Activated T-cell treated with anti-CD3 and anti-CD28 coated beads, Interleukin-2, amount 50 U/mL, for 1 hour (primary cell): ENCODE results near the gene PREPL.
"Not testable (repeated sequence)": the region's sequence is repeated elsewhere in the genome, so short reads cannot be mapped to it uniquely, and the experiment has no call there.

Source experiments
- DNase-seq: peaks from one replicate; pipeline ENCODE4 v3.0.0-alpha.2; 2020

PREPL gene

DNA sequence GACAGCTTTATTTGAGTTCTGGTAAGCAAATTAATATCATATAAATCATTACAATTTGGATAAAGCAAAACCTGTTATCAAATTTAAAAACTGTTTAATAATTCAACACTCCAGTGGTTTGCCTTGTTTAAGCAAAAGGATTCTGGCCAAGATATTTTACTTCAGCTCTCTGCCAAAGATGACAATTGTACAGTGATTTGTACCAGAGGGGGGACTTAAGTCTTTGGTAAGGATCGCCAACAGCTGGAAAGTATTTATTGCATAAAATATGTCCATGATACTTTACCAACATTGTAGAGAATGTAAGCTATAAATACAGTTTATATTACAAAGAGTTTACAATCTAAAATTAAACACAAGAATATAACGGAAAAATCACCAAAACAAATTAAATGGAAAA lies 13.8 kb downstream of the PREPL start:
- DNase-seq = no peak

DNA sequence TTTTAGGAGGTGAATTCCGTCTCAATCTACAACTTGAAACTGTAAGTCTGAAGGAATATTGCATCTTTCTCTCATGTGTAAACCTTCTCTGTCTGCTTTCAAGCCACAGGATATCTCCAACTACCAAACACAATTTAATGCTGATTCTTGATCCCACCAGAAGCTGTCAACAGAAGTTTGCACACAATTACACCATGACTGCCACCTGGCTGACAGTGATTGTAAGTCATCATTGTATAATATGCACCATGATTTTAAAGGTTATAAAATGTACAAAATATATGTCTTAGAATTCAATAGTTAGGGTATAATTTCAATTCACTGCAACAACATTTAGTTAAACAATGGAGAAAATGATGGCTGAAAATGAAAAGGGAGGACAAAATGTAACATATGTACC lies 18.4 kb downstream of the PREPL start:
- DNase-seq = no peak

DNA sequence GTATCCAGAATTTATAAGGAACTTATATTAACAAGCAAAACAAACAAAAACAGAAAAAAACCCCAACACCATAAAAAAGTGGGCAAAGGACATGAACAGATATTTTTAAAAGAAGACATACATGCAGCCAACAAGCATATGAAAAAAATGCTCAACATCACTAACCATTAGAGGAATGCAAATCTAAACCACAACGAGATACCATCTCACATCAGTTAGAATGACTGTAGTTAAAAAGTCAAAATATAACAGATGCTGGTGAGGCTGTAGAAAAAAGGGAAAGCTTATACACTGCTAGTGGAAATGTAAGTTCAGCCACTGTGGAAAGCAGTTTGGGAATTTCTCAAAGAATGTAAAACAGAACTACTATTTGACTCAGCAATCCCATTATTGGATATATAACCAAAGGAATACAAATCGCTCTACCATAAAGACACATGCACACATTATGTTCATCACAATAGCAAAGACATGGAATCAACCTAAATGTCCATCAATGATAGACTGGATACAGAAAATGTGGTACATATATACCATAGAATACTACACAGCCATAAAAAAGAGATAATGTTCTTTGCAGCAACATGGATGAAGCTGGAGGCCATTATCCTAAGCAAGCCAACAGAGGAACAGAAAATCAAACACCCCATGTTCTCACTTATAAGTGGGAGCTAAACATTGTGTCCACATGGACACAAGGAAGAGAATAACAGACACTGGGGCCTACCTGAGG lies 25.3 kb downstream of the PREPL start:
- DNase-seq = no peak

DNA sequence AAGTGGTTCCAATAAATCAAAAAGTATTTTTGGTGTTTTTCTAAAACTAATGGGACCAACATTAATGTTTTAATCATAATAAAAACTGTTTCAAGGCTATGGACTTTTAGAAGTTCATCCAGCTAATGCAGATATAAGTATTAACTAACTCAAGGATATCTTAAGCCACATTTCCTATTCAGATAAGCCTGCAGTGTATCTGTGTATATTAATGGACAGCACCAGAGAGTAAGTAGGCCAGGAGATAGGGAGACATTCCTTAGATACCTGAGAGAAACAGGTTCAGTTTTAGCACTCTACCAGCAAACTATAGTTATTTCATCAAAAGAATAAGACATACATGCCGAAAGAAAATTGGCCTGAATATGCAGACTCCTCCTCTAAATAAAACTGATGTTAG lies 27.3 kb downstream of the PREPL start:
- DNase-seq = no peak

DNA sequence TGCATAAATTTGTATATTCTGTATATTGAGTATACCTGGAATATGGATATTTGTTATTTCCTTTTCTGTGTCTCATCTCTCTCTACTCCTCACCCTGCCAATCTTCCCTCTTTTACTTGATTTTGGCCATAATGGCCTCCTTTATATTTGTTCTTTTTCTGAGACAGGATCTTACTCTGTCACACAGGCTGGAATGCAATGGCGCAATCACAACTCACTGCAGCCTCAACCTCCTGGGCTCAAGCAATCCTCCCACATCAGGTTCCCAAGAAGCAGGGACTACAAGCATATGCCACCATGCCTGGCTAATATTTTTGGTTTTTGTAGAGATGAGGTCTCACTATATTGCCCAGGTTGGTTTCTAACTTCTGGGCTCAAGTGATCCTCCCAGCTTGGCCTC lies 30.5 kb downstream of the PREPL start:
- no peak for DNase-seq

DNA sequence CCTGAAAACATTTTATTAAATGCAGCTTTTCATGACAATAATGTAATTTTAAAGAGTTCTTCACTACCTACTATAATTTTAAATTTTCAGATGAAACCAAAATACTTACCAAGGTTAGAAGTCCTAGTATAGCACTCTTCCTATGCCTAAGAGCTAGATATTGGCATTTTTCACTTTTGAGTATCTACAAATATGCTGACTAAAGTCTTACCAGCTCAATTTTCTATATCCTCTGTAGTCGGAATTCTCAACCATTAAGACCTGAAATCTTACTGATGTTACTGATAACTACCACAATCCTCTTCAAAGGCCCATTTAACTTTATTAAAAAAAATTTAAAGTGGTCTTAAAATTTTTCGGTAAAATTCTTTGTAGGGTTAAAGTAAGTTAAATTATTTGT lies 32.0 kb downstream of the PREPL start:
- no peak for DNase-seq

DNA sequence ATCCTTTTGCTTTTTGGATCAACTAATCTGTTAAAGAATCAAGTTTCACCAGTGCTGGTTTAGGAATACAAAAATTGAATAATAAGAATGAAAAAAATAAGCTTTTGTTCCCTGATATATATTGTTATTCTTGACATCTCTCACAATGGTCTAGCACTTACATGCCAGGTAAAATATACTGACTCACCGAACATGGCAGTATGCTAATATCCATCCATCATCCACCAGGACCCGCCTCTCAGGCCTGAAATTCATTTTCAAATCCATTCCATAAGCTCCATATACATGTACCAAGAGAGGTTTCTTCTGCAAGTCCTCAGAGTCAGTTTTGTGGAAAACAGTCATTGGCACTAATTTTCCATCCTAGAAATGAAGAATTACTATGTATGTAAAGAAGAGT lies 32.5 kb downstream of the PREPL start:
- no peak for DNase-seq

DNA sequence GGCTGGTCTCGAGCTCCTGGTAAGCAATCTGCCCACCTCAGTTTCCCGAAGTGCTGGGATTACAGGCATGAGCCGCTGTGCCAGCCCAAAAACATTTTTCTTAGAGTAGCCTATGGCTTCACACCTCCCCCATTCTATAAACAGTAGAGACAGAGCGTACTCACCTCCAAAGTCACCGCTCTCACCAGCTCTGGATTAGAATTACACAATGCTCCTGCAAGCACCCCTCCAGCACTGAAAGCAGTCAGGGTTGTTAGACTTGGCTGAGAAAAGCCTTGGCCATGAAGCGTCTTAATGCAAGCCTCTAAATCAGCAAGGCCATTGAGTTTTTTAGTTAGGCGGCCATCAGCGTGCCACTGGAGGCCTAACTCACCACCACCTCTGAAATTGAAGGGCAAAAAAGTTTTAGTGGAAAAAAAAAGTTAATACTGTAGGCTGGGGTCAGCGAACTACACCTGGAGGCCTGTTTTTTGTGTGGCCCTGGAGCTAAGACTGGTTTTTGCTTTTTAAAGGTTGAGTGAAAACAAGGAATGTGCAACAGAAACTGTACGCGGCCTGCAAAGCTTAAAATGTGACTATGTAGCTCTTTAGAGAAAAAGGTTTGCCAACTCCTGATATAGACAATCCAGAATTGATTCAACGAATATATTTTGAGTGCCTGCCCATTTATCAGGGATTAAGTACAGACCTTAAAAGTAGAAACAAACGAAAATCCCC lies 34.6 kb downstream of the PREPL start:
- no peak for DNase-seq

DNA sequence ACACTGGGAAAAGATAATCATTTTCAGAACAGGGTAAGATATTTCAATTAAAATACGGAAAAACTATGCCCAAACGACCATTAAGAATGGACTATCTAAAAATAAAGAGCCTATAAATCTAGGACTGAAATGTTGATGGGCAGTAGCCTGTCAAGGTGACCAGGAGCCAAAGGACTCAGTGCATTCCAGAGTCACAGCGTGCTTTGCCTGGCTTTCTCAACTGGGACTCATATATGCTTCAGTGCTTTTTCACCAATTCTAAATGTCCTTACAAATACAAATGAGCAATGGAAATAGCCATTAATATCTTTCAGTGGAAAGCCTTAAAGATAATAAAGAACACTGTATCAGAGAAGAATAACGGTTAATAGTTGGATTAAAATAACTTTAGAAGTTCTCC lies 35.4 kb downstream of the PREPL start:
- DNase-seq = no peak

DNA sequence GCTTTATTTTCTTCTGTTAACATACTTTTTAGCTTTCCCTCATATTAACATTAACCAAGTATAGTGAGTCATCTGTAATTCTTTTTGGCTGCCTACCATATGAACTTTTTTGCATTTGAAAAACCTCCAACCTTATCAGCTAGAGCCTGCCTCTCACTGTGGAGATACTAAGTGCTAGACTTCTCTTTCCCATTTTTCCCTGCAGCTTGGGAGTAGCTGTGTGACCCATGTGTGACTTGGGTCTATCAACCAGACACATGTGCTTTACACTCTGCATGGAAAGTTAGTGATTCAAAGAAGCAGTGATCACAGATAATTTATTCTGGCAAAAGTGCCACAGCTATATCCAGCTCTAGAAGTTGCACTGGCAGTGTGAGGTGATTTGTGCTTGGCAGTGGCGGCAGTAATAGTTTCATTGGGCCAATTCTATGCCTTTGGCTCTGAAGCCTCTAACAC lies 36.3 kb downstream of the PREPL start:
- DNase-seq = no peak

DNA sequence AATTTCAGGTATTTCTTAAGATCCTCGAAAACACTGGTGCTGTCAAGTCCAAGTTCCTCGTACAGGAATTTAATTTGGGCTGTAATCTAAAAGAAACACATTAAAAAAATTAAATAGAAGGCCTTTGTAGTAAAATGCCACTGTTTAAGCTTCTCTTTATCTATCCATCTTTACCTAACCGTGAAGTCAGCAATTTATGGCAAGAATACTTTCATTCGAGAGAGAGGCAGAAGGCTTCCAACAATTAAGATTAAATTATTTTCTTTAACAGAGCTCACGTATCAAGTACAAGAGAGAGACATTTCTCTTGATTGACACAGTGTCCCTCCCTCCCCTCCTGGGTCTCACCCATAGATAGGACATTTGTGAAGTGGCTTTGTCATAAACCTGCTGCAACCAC lies 39.9 kb downstream of the PREPL start:
- no peak for DNase-seq

DNA sequence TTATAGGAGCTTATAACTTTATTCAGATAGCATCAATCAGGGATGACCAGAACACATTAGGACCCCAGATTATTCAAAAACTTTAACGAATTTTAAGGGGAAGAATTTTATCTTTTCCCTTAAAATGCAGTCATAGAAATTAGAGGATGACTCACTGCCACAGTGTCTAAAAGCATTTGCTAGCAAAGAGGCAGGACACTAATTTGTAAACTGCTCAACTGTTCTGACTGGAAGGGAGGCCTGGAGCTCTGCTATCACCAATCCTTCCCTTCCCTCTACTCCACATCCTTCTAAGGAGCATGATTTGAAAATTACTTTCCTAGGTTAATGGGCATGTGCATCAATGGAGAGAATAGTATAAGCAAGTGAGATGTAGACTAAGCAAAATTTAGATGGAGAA lies 40.5 kb downstream of the PREPL start:
- DNase-seq = no peak

DNA sequence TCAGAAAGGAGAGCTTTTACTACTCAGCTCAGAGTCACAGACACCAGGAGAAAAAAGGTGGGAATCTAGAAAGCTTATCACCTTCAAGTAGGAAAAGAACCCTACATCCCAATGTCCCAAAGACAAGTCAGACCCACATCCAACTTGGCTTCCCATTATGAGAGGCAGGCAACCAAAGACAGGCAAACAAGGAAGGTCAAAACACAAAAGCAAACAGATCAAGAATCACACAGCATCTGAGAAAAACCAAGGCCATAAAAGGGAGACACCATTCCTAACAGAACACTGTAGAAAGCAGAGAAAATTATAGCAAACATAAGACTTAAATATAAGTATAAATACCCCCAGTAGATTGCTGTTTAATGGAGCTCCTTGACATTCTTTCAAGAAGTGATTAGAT lies 45.3 kb downstream of the PREPL start:
- no peak for DNase-seq

DNA sequence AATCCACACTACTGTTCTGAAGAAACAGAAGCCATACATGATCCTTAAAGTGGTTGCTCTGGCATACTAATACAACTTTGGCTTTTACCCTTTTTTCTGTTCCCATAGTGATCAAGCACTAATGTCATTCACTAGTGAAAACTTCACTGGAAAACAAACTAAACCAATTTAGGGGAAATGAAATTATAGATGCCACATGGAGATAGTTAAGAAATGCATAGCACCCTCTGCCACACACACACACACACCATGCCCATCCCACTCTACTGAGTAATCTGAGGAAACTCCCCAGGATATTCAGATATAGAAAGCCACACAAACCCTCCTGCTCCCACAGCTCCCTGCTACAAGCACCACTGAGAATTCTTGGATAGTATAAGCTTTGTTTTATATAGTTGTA lies 46.9 kb downstream of the PREPL start:
- DNase-seq = no peak

DNA sequence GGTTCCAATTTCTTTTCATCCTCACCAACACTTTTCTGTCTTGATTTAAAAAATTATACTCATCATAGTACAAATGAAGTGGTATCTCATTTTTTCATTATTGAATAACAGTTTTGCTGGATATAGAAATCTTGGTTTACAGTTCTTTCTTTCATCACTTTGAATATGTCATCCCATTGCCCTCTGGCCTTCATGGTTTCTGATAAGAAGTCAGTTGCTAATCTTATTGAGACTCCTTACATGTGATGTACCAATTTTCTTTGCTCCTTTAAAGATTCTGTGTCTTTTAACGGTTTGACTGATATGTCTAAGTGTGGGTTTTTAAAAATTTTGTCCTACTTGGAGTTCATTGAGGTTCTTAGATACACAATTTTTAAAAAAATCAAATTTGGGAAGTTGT lies 51.0 kb downstream of the PREPL start:
- DNase-seq = no peak

DNA sequence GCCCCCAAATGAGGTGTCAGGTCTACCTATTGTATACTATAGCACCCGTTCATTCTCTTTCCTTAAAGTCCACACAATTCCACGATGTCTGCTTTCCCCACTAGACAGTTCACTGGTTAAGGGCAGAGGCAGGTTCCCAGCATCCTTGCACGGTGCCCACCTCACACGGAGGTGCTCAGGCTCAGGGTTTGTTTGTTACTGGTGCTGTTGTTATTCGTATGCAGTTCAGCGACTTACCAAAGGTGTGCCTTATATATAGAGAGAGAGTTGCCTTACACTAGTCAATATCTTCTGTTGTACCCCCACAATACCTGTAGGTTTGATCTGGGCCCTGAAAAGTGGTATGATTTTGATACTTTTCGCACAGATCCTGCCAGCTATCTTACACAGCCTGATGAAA lies 55.4 kb downstream of the PREPL start:
- DNase-seq = no peak

DNA sequence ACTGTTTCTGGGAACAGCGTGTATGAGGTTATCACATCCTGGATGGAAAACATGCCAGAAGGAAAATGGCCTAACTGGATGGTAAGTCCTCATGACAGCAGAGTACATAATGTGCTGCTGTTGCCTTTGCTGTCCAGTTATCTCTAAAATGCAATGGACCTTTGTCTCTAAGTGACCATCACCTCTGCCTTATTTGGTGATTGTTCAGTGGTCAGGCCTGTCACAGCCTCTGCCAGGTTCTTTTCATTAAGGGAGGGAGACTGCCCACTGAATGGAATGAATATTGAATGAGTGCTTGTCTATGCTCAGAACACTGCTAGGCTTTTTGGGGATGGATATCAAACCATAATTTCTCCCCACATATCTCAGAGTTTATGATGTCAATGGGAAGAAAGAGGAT lies 57.0 kb downstream of the PREPL start:
- no peak for DNase-seq

DNA sequence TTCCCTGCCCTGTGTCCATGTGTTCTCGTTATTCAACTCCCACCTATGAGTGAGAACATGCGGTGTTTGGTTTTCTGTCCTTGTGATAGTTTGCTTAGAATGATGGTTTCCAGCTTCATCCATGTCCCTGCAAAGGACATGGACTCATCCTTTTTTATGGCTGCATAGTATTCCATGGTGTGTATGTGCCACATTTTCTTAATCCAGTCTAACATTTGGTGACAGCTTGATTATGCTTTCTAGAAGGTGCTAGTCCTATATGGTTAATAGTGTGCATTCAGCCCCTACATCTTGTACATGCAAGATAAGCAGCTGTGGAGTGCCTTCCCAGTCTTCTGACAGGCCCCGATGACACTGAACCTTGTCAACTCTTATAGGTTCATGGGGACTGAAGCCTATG lies 57.5 kb downstream of the PREPL start:
- DNase-seq = not testable (repeated sequence)

DNA sequence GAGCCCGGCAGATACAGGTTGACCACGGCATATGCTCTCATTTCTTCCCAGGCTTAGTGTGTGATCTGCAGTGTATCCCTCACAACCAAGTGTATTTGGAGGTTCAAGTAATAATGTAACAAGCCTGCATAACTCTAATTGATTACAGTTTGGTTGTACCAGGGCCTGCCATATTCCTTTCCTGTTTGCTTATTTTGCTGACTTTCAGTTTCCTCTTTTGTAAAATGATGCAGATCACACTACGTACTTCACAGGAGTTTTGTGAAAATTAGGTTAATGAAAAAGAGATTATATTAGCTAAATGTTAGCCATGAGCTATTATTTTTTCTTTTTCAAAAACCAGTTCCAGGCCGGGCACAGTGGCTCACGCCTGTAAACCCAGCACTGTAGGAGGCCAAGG lies 60.2 kb downstream of the PREPL start:
- DNase-seq = no peak

DNA sequence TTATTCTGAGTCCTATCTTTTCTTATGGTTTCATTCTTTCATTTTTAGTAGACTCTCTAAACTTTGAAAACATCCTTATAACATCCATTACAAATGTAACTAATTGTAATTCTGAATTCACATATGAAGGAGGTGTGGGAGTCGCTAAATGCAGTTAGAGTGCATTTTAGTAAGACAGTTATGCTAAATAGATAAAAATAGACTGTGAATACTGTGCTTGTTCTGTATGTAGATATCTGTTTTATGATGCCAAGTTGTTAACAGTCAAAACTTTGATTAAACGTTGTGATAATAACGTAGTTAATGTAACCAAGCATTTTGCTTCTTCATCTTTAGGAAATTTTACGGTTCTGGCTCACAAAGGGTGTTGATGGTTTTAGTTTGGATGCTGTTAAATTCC lies 61.7 kb downstream of the PREPL start:
- no peak for DNase-seq

DNA sequence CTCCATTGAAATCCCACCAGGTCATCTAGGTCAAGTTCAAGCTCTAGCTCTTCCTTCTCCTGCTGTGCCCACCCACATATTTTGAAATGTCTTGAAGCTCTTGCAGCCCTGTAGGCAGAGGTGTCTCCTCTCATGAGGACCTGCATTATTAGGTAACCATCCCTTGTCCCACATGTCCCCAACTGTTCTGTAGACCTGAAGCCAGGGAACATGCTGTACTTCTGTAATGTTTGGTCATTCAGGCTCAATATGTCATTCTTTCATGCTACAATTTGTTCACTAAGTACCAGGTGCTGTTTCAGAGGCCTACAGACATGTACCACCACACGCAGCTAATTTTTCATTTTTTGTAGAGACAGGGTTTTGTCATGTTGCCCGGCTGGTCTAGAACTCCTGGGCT lies 63.9 kb downstream of the PREPL start:
- no peak for DNase-seq

DNA sequence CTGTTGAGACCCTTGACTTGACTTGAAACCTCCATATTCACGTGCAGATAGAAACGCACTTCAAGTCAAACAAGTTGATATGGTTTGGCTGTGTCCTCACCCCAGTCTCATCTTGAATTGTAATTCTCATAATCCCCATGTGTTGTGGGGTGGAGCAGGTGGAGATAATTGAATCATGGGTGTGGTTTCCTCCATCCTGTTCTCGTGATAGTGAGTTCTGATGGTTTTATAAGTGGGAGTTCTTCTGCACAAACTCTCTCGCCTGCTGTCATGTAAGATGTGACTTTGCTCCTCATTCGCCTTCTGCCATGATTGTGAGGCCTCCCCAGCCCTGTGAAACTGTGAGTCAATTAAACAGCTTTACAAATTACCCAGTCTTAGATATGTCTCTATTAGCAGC lies 64.6 kb downstream of the PREPL start:
- no peak for DNase-seq

DNA sequence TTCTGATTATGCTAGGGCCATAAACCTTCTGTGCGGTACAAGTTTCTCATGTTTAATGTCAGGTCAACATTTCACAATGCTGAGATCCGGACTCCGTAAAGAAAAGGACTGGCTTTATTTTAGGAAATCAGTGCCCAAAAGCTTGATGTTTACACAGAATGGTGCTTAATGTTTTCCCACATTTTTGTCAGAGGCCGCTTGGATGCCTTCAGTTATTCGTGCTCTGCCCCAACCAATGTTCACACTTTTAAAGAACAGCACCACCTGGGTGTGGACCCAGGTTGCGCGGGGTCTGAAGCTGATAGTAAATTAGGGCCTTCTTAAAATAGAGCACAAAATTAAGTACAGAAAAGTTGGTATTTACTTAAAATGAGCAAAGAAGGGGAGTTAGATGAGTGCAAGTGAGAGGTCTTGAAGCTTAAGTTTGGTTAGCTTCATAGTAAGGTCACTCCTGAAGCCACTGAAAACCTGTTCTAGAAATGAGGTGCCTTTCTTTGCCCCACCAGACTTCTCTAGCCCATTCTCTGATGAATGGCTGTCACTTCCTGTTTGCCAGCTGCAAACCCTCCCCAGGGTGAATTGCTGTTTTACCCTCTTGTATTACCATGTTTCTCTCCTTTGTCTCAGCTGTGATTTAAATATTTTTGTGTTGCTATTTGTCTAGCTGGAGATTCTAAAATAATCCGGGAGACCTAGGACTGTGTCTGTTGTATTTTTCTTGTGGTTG lies 65.5 kb downstream of the PREPL start:
- DNase-seq = no peak

DNA sequence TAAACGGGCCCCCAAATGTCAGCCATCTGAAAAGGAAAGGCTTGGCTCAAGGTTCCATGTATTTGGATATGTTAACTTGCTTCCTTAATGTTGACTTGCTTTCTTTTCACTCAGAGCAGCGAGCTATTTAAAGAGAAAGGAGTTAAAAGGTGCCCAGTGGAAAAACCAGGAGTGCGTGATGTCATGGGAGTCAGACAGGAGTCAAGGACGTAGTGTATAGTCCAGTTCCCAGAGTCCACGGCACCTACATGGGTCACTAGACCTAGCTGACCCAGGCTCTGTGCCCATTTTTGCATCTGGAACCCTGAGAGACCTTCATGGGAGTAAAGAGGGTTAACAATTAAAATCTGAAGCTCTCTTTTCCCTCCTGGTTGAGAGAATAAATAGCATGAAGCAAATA lies 66.2 kb downstream of the PREPL start:
- no peak for DNase-seq
